ENCODE measurements around the gene RAI14.
A peak's percentile ranks its signal among the peaks of the same experiment; 100 is the strongest.

RAI14 gene

GRCh38 chr5:34656001-34656699 lies at the start of gene RAI14:
RAI14 (plus strand) TSS chr5:34656328; CDS start chr5:34686920, 30,592 bp downstream.
- peak; percentile 92 for DNase-seq (ENCODE audit: low spot score)

GRCh38 chr5:34608368-34608767 lies 47.8 kb upstream of the RAI14 start:
- no peak for DNase-seq (ENCODE audit: low spot score)

- DNase-seq (ENCODE audit: low spot score), result no peak
Observed at GRCh38 chr5:34608859-34609648, 47.1 kb upstream of the RAI14 start.

GRCh38 chr5:34609951-34610441 lies 46.1 kb upstream of the RAI14 start:
- DNase-seq (ENCODE audit: low spot score), result no peak

- no peak for DNase-seq (ENCODE audit: low spot score)
Observed at GRCh38 chr5:34610546-34610945, 45.6 kb upstream of the RAI14 start.

- no peak for DNase-seq (ENCODE audit: low spot score)
Observed at GRCh38 chr5:34611464-34612415, 44.4 kb upstream of the RAI14 start.

- DNase-seq (ENCODE audit: low spot score), result no peak
Observed at GRCh38 chr5:34616651-34617050, 39.5 kb upstream of the RAI14 start.

- DNase-seq (ENCODE audit: low spot score), result no peak
Observed at GRCh38 chr5:34618371-34619065, 37.6 kb upstream of the RAI14 start.

- DNase-seq (ENCODE audit: low spot score), result no peak
Observed at GRCh38 chr5:34620185-34620584, 35.9 kb upstream of the RAI14 start.

GRCh38 chr5:34621277-34622097 lies 34.6 kb upstream of the RAI14 start:
- no peak for DNase-seq (ENCODE audit: low spot score)

- no peak for DNase-seq (ENCODE audit: low spot score)
Observed at GRCh38 chr5:34622098-34622400, 34.1 kb upstream of the RAI14 start.

GRCh38 chr5:34624691-34625090 lies 31.4 kb upstream of the RAI14 start:
- no peak for DNase-seq (ENCODE audit: low spot score)

GRCh38 chr5:34625246-34625645 lies 30.9 kb upstream of the RAI14 start:
- DNase-seq (ENCODE audit: low spot score), result no peak

- DNase-seq (ENCODE audit: low spot score), result no peak
Observed at GRCh38 chr5:34626036-34626435, 30.1 kb upstream of the RAI14 start.

GRCh38 chr5:34626751-34627150 lies 29.4 kb upstream of the RAI14 start:
- no peak for DNase-seq (ENCODE audit: low spot score)

- DNase-seq (ENCODE audit: low spot score), result no peak
Observed at GRCh38 chr5:34627794-34628193, 28.3 kb upstream of the RAI14 start.

- DNase-seq (ENCODE audit: low spot score), result no peak
Observed at GRCh38 chr5:34628373-34628772, 27.8 kb upstream of the RAI14 start.

- DNase-seq (ENCODE audit: low spot score), result no peak
Observed at GRCh38 chr5:34630596-34630995, 25.5 kb upstream of the RAI14 start.

- no peak for DNase-seq (ENCODE audit: low spot score)
Observed at GRCh38 chr5:34632807-34633422, 23.2 kb upstream of the RAI14 start.

- DNase-seq (ENCODE audit: low spot score), result no peak
Observed at GRCh38 chr5:34639852-34640626, 16.1 kb upstream of the RAI14 start.
